ENCODE results near the gene FAM43A. TPM values are rescaled to one million over a fixed set of nuclear protein-coding genes. Genes with fewer than 3 reads are reported as not detected.

The FAM43A gene
- total RNA-seq, 4 donors from 2014 or later, result 20.2 to 33.6 (median 31.9) TPM

DNA sequence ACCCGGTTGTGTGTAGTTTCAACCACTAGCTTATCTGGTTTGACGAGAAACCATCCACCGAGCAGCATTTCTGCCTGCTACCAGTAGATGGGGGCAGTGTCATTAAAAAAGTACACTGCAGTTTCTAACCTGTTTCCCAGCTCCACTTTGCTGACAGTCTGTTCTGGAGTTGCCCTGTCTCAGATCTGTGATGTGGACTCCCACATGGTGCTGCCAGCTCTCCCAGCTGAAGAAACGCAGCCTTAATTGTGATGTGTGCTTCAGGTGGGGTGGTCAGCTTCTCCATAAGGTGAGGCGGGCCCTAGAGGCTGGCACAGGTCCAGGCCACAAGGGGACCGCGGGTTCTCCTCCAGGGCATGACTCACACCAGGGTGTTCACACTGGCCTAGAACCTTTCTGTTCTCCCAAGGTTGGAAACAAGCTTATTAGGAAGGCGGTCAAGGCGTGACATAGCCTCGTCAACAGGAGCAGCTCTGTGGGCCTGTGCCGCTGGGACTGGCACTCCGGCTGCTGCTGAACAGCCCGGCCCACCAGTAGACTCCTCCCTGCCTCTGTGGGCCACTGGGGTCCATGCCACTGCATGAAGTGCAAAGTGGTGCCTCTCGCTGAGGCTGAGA, 2.9 kb upstream of the FAM43A start:
- H3K27me3 ChIP-seq, result peaks cover 0 to 9% (median 0%) of the 10 kb centered on the region in 4 donors
- peaks cover 0 to 7% (median 0%) of the 10 kb centered on the region in 3 donors for H3K36me3 ChIP-seq
- H3K27ac ChIP-seq, result peak overlapping the region; percentile 59 to 83 (median 72)
- no peaks in the 10 kb centered on the region for H3K9me3 ChIP-seq
- intact Hi-C loops (cut with DNase I), result loop anchor here (5.0 kb wide), 2 partner anchors 579 to 854 kb away; no protein-coding TSS in a partner anchor
- no peak overlapping the region for H3K4me3 ChIP-seq
- TF ChIP-seq CTCF (IDR thresholded peaks at IDR 0.05) (peak; percentile 76 to 97 (median 93)), POLR2A (IDR thresholded peaks at IDR 0.05) (no peak)
- 0 to 31% methylated on average over 3 to 11 of the region's 14 CpGs for WGBS, 2 donors
- peaks cover 20 to 47% (median 22%) of the 10 kb centered on the region in 3 donors for H3K4me1 ChIP-seq
- DNase-seq, result no peak

GRCh38 chr3:194683380-194683779, 2.3 kb upstream of the FAM43A start:
- peak overlapping the region; percentile 59 to 83 (median 72) for H3K27ac ChIP-seq
- no peaks in the 10 kb centered on the region for H3K9me3 ChIP-seq
- DNase-seq, result no peak
- TF ChIP-seq CTCF (IDR thresholded peaks at IDR 0.05) (no peak), POLR2A (IDR thresholded peaks at IDR 0.05) (no peak)
- peaks cover 0 to 10% (median 0%) of the 10 kb centered on the region in 3 donors for H3K36me3 ChIP-seq
- H3K4me3 ChIP-seq, result no peak overlapping the region
- 87 to 100% methylated on average over 1 to 2 of the region's 2 CpGs for WGBS, 2 donors
- H3K27me3 ChIP-seq, result peaks cover 0 to 9% (median 0%) of the 10 kb centered on the region in 4 donors
- intact Hi-C loops (cut with DNase I), result loop anchor here (5.0 kb wide), 2 partner anchors 579 to 854 kb away; no protein-coding TSS in a partner anchor
- peaks cover 24 to 52% (median 25%) of the 10 kb centered on the region in 3 donors for H3K4me1 ChIP-seq

- no peaks in the 10 kb centered on the region for H3K9me3 ChIP-seq
- peaks cover 27 to 66% (median 29%) of the 10 kb centered on the region in 3 donors for H3K4me1 ChIP-seq
- intact Hi-C loops (cut with DNase I), result loop anchor here (5.0 kb wide), 1 partner anchor 422 kb away; no protein-coding TSS in a partner anchor
- H3K4me3 ChIP-seq, result peak overlapping the region; percentile 70 to 87 (median 71)
- peaks cover 0 to 10% (median 0%) of the 10 kb centered on the region in 3 donors for H3K36me3 ChIP-seq
- no peak for TF ChIP-seq CTCF (IDR thresholded peaks at IDR 0.05)
- TF ChIP-seq POLR2A (IDR thresholded peaks at IDR 0.05), result no peak
- peak overlapping the region; percentile 79 to 94 (median 84) for H3K27ac ChIP-seq
- WGBS, 2 donors, result 50 to 54% methylated on average over 13 of the region's 13 CpGs
- peaks cover 0 to 9% (median 0%) of the 10 kb centered on the region in 4 donors for H3K27me3 ChIP-seq
- no peak for DNase-seq
Observed at GRCh38 chr3:194685065-194685717, 492 bp upstream of the FAM43A start.

GRCh38 chr3:194686414-194686815, 732 bp downstream of the FAM43A start:
- Histone ChIP-seq H3K27ac (peak overlapping the region; percentile 79 to 94 (median 84)), H3K9me3 (no peaks in the 10 kb centered on the region), H3K27me3 (peaks cover 0 to 9% (median 0%) of the 10 kb centered on the region in 4 donors), H3K4me1 (peaks cover 29 to 77% (median 30%) of the 10 kb centered on the region in 3 donors), H3K36me3 (peaks cover 0 to 10% (median 0%) of the 10 kb centered on the region in 3 donors), H3K4me3 (peak overlapping the region; percentile 70 to 87 (median 71))
- WGBS, 2 donors, result 1% methylated on average over 14 of the region's 29 CpGs
- intact Hi-C loops (cut with DNase I), result loop anchor here (5.0 kb wide), 1 partner anchor 421 kb away; no protein-coding TSS in a partner anchor
- no peak for DNase-seq
- no peak for TF ChIP-seq POLR2A (IDR thresholded peaks at IDR 0.05)
- TF ChIP-seq CTCF (IDR thresholded peaks at IDR 0.05), result no peak

All from esophagus squamous epithelium (tissue), 5 donors.